GM12874 (cell line): Measurements from ENCODE around the gene SP100.

Experiments
- TF ChIP-seq, protein P1 (sequence below): IDR thresholded peaks from 2 replicates; pipeline ENCODE4 v1.5.1; 2011; ENCODE audit warnings: low read depth, mild to moderate bottlenecking, control low read depth, low read length, moderate library complexity; ENCODE audit not compliant: insufficient read depth

The SP100 gene

DNA sequence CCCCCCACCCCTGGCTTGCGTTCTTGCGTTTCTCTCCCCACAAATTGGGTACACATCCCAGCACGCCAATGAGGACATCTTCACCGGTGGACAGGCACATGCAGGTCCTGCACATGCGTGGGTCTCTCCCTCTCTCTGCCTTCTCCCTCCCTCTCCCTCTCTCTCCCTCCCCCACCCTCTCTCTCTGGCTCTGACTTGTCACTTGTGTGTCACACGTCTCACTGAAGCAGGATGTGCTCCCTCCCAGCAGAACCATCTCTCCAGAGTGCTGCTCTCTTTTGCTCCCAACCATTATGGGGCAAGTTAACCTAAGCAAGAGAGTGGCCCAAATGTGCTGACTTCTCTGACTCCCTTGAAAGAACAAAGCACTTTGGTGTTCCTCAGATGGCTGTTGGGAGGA, 175.8 kb downstream of the SP100 start:
- TF ChIP-seq, protein P1, sequence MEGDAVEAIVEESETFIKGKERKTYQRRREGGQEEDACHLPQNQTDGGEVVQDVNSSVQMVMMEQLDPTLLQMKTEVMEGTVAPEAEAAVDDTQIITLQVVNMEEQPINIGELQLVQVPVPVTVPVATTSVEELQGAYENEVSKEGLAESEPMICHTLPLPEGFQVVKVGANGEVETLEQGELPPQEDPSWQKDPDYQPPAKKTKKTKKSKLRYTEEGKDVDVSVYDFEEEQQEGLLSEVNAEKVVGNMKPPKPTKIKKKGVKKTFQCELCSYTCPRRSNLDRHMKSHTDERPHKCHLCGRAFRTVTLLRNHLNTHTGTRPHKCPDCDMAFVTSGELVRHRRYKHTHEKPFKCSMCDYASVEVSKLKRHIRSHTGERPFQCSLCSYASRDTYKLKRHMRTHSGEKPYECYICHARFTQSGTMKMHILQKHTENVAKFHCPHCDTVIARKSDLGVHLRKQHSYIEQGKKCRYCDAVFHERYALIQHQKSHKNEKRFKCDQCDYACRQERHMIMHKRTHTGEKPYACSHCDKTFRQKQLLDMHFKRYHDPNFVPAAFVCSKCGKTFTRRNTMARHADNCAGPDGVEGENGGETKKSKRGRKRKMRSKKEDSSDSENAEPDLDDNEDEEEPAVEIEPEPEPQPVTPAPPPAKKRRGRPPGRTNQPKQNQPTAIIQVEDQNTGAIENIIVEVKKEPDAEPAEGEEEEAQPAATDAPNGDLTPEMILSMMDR: no peak

GRCh38 chr2:230592775-230593174, 176.8 kb downstream of the SP100 start:
- TF ChIP-seq, protein P1: no peak
